ENCODE results near the gene RRAS.

Gene RRAS

DNA sequence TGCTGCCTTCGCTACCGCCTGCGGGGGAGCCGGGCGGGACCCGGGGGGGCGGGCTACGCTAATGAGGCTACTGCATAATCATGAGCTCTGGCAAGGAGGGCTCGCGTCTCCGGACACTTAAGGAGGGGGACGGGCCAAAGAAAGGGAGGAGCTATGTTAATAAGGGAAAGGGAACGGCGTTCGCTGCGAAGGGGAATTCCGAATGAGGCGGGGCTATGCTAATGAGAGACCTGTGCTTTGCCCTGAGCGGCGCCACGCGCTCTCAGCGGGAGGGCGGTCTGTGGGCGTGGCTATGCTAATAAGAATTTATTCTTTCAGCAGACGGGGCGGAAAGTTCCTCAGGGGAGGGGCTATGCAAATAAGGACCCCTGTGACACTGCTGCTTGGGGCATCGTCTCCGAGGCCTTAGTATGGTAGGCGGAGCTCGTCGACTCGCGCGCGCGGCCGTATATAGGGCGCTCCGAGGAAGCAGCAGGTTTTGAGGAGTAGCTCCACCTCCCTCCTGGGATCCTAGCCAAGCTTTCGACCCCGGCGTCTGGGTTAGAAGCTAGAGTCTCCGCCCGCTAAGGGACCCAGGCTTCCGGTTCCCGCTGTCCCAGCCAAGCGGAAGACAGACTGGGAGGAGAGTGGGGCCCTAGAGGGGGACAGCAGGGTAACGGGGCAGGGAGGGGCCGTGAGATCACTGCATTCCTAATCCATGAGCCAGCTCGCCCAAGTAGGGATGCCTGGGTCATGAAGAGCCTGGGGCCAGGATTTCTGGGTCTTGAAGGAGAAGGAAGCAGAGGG is at the start of gene RRAS:
Gene RRAS, minus strand, starts transcription at position 31 of the 786 bp plus-strand sequence. CDS start 45 bp downstream, outside the sequence.
- H3K4me1 Mint-ChIP-seq, result peaks cover 54% of the 10 kb centered on the region
- peak within 1 kb of the TSS; percentile 97 to 98 for H3K27ac Mint-ChIP-seq
- peaks cover 12% of the 10 kb centered on the region for H3K27me3 Mint-ChIP-seq
- H3K9me3 Mint-ChIP-seq, result no peaks in the 10 kb centered on the region
- peak; percentile 99 to 100 for DNase-seq
- peak; percentile 82 for ATAC-seq
- H3K4me3 Mint-ChIP-seq, result peak within 1 kb of the TSS; percentile 96 to 98

DNA sequence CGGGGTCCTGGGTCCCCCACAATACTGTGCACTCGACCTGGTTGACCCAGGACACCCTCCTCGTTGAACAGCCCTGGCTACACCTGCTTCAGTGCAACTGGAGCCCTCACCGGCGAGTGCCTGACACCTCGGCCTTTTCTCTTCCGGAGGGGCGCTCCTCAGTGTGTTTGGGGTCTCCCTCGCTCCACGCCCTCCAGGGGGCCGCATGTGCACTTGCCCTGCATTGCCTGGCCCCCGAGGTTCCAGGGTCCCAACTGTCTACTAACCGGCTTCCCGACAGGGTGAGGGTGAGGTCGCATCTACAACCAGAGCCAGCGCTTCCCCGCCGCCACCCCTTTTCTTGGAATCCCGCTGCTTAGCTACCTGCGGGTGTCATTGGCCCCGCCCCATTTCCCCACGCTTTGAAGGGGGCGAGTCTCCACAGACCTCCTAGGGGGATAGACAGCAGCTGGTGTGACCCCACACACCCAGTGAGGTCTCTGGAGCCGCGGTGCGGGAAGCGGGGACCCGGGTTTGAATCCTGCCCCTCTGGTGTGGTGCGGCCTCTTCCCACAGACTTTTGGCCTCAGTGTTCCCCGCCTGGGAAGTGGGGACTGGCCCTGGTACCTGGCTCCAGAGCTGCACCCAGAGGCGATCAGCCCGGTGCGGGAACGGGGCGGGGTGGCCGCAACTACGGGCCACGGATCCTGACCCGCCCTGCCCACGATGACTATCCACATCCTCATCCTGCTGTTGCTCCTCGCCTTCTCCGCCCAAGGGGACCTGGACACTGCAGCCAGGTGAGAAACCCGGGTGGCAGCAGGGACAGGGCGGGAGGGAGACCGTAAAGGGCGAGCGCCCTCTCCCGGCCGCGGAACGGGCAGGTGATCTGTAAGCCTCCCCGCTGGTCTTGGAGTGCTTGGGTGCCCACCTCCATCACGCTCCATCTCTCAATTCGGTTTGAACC is 49.5 kb upstream of the RRAS start, which contains the start of gene ADM5:
Gene ADM5, plus strand, starts transcription at position 462 of the 946 bp plus-strand sequence. Its CDS starts 244 bp downstream, at position 706.
- Mint-ChIP-seq H3K27ac (peak within 1 kb of the TSS in 1 of 2 donors; percentile 65), H3K27me3 (peaks cover 29% of the 10 kb centered on the region), H3K4me1 (peaks cover 63% of the 10 kb centered on the region), H3K9me3 (no peaks in the 10 kb centered on the region), H3K4me3 (peak within 1 kb of the TSS; percentile 84 to 90)
- DNase-seq (no peak), ATAC-seq (peak; percentile 52)

DNA sequence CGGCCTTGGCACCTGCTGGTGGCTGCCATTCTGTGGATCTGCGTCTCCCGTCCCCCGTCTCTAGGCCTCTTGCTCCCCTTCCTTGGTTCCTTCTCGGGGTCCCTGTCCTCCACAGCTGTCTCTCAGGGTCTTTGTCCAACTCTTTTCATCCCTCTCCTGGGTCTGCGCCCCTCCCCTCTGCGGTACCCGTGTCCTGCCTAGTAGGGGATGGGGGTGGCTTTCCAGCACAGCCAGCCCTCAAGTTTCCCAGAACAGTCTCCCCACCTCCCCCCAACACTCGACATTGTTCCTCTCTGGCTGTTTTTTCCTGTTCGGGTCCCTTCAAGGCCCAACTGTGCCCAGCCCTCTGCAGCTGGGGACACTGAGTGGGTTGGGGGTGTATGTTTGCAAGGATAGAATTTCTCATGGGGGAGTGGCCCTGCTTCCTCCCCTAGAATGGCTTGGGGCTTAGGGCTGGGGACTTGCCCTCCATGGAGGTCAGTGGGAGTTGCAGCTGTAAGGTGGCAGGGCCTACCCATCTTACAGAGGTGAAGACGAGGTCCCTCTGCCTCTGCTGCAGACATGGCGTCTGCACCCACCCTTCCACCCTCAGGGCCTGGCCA is 48.7 kb upstream of the RRAS start:
- H3K9me3 Mint-ChIP-seq, result no peaks in the 10 kb centered on the region
- H3K27ac Mint-ChIP-seq, result peak overlapping the region in 1 of 2 donors; percentile 65
- no peak for DNase-seq
- H3K4me3 Mint-ChIP-seq, result no peak overlapping the region
- peaks cover 70% of the 10 kb centered on the region for H3K4me1 Mint-ChIP-seq
- no peak for ATAC-seq
- H3K27me3 Mint-ChIP-seq, result peaks cover 29% of the 10 kb centered on the region

DNA sequence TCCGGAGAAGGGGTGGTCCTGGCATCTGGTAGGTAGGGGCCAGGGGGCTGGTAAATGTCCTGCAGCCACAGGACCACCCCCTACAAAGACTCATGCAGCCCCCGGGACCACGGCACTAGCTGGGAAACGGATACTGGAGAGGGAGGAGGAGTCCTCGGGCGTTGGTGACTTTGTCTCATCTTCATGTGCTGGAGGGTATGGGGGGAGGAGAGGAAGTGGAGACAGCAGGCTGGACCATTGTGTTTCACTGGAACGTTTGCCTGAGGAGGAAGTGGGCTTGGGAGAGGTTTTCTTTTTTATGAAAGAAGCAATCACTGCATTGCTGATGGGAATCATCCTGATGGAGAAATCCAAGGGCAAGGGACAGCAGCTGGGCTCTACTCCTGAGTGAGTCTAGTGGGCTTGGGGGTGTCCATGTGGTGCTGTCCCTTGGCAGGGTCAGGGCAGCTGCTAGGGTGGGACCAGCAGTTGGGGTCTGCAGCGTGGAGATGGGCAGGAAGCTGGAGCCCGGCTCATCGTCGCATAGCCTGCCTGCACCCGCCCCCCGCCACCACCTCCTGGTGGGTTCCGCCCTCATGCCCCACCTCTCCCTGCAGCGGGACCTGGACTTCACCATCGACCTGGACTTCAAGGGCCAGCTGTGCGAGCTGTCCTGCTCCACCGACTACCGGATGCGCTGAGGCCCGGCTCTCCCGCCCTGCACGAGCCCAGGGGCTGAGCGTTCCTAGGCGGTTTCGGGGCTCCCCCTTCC is 47.8 kb upstream of the RRAS start:
- DNase-seq (no peak), ATAC-seq (no peak)
- Mint-ChIP-seq H3K4me3 (no peak overlapping the region), H3K27ac (peak overlapping the region in 1 of 2 donors; percentile 12), H3K4me1 (peaks cover 72% of the 10 kb centered on the region), H3K27me3 (peaks cover 27% of the 10 kb centered on the region), H3K9me3 (no peaks in the 10 kb centered on the region)

DNA sequence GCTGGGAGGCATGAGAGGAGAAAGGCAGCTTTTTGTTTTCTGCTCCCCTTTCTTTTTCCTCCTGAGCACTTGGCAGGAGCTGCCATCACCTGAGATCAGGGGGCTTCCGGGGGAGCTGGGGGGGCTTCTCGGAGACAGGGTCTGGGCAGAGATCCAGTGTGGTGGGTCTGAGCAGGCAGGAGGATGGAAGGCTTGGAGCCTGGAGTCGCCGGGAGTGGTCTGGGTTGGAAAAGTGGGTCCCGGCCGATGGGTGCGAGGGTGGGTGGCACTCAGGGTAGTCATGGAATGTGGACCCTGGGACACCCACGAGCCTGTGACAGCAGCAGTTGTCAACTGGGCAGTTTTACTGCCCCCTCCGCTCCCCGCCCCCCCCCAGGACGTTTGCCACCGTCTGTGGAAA is 47.2 kb upstream of the RRAS start:
- Mint-ChIP-seq H3K27me3 (peaks cover 21% of the 10 kb centered on the region), H3K9me3 (no peaks in the 10 kb centered on the region), H3K4me3 (no peak overlapping the region), H3K27ac (no peak overlapping the region), H3K4me1 (peaks cover 71% of the 10 kb centered on the region)
- no peak for ATAC-seq
- DNase-seq, result no peak

DNA sequence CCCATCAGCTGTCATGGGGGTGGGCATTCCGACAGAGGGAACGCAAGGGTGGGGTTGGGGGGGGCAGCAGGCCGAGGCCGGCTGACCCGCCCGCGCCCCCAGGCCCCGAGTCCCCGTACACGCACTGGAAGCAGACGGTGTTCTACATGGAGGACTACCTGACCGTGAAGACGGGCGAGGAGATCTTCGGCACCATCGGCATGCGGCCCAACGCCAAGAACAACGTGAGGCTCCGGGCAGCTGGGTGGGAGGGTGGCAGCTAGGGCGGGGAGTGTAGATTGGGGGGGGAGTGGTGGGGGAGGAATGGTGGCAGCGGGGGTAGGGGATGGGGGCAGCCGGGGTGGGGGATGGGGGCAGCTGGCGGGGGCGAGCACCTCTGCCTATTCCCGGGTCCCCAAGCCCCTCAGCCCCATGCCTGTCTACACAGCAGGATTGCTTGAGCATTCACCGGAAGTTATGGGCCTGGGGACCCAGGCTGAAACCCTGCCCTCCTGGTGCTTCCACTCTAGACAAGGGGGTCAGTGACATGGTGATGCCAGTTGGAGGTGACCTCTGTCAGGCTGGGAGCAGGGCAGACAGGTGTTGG is 46.7 kb upstream of the RRAS start:
- H3K27me3 Mint-ChIP-seq, result peaks cover 17% of the 10 kb centered on the region
- H3K27ac Mint-ChIP-seq, result no peak overlapping the region
- no peak for ATAC-seq
- H3K4me1 Mint-ChIP-seq, result peaks cover 74% of the 10 kb centered on the region
- no peaks in the 10 kb centered on the region for H3K9me3 Mint-ChIP-seq
- DNase-seq, result no peak
- H3K4me3 Mint-ChIP-seq, result no peak overlapping the region

DNA sequence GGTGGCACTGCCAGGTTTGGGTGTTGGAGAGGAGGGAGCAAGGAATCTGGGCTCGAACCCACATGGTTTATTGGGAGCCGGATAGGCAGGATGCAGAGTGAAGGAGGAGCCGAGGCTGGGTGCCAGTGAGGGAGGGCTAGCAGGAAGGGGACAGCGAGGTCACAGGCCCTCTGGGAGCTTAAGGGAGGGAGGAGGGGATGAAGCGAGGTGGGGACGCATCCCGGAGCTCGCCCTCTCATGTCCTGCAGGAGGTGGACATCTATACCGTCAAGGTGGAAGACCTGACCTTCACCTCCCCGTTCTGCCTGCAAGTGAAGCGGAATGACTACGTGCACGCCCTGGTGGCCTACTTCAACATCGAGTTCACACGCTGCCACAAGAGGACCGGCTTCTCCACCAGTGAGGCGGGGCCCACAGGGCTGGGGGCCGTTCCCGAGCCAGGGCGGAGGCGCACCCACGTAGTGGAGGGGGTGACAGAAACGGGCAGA is 45.9 kb upstream of the RRAS start:
- no peak for DNase-seq
- no peak overlapping the region for H3K4me3 Mint-ChIP-seq

DNA sequence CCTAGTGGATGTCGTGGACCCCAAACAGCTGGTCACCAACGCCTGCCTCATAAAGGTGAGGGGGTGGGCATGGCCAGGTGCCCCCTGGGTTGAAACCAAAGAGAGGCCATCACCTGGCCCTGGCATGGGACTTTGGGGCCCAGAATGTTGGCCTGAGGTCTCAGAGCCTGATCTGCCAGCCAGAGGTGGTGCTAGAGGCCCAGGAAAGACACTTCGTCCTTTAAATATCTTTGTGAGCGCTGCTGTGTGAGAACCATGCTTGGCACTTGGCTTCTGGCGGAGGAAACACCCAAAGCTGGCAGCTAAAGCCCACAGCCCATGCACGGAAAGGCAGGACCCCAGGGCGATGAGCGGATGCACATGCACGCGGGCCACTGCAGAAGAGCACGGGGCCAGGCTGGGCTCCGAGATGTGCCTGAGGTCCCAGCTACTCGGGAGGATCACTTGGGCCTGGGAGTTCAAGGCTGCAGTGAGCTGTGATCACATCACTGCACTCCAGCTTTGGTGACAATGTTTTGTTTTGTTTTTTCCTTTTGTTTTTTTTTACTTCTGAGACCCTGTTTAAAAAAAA is 45.1 kb upstream of the RRAS start:
- ATAC-seq, result no peak
- peaks cover 2% of the 10 kb centered on the region for H3K27me3 Mint-ChIP-seq
- H3K4me1 Mint-ChIP-seq, result peaks cover 71% of the 10 kb centered on the region
- no peak overlapping the region for H3K27ac Mint-ChIP-seq
- no peak for DNase-seq
- no peak overlapping the region for H3K4me3 Mint-ChIP-seq
- no peaks in the 10 kb centered on the region for H3K9me3 Mint-ChIP-seq

More for the DNA sequence above, 45.9 kb upstream of the RRAS start:
- Mint-ChIP-seq H3K4me1 (peaks cover 71% of the 10 kb centered on the region), H3K9me3 (no peaks in the 10 kb centered on the region), H3K27me3 (peaks cover 10% of the 10 kb centered on the region), H3K27ac (no peak overlapping the region)
- ATAC-seq, result no peak

DNA sequence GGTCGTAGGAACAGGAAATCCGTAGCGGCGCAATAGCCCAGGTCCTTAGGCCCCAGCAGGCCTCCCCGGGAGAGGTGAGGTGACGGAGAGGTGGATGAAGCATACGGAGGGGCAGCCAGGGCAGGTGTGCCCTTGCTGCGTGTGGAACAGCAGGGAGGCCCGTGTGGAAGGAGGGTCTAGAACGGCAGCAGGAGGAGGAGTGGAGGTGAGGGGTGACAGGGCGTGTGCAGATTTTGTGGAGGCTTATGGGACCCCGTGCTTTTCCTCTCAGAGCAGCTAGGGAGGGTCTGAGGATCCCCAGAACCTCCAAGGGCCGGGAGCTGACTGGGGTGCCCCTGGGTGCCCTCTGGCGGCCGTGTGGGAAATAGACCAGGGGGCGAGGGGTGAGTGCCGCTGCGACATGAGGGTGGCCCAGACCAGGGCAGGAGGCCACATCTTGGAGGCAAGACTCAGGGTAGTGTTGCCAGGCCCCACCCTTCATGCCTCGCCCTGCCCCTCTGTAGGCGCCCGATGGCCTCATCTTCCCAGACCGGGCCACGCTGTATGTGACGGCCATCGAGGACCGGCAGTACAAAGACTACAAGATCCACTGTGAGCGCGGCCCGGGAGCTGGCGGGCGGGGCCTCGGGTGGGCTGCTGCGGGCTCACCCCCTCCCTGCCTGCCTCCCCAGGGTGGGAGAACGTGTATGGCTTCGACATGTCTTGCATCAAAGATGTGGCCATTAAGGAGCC is 44.5 kb upstream of the RRAS start:
- peaks cover 71% of the 10 kb centered on the region for H3K4me1 Mint-ChIP-seq
- peak overlapping the region in 1 of 2 donors; percentile 27 for H3K27ac Mint-ChIP-seq
- no peaks in the 10 kb centered on the region for H3K9me3 Mint-ChIP-seq
- H3K4me3 Mint-ChIP-seq, result no peak overlapping the region
- H3K27me3 Mint-ChIP-seq, result no peaks in the 10 kb centered on the region
- ATAC-seq (no peak), DNase-seq (no peak)

DNA sequence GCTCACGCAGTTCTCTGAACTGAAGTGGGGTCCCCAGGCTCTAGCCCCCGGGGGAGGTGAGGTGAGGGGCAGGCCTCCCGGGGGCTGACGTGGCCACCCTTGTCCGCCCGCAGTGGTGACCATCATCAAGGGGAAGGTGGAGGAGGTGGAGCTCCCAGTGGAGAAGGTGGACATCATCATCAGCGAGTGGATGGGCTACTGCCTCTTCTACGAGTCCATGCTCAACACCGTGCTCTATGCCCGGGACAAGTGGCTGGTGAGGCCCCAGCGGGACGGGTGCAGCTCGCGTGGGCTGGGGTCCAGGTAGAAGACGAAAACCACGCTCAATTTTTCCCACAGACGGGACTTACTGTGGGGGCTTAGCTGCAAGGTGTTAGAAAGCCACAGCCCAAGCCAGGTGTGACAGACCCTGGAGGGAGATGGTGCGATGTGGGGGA is 43.9 kb upstream of the RRAS start:
- peaks cover 71% of the 10 kb centered on the region for H3K4me1 Mint-ChIP-seq
- no peaks in the 10 kb centered on the region for H3K9me3 Mint-ChIP-seq
- no peak for DNase-seq
- H3K4me3 Mint-ChIP-seq, result no peak overlapping the region
- no peak for ATAC-seq
- peak overlapping the region in 1 of 2 donors; percentile 27 for H3K27ac Mint-ChIP-seq
- H3K27me3 Mint-ChIP-seq, result no peaks in the 10 kb centered on the region

DNA sequence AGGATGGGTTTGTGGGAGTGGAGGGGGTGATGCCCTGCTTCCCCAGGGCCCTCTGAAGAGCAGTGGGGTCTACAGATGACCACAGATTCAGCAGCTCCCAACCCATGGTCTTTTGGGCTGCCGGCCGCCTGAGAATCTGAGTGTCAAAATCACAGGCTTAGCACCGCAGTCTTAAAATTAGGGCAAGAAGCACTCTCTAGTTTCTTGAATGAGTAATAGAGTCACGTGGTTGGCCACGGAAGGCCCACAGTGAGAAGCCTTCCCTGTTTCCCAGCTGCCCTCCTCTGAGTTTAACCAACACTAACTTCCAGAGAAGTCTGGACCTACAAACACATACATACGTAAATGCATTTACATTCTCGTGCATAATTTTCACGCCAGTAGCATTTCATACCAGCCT is 42.3 kb upstream of the RRAS start:
- Mint-ChIP-seq H3K4me3 (no peak overlapping the region), H3K27ac (peak overlapping the region in 1 of 2 donors; percentile 63), H3K4me1 (peaks cover 68% of the 10 kb centered on the region), H3K9me3 (no peaks in the 10 kb centered on the region), H3K27me3 (no peaks in the 10 kb centered on the region)
- no peak for DNase-seq
- ATAC-seq, result no peak

DNA sequence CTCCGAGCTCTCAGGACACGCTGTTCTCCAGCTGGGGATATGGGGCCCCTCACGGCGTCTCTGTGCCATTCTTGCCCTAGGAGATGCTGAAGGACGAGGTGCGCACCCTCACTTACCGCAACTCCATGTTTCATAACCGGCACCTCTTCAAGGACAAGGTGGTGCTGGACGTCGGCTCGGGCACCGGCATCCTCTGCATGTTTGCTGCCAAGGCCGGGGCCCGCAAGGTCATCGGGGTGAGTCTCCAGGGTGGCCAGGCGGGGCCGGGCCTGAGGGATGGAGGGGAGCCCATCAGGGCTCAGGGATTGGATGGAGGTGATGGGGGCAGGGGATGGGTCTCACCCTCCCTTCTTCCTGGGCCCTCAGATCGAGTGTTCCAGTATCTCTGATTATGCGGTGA is 41.9 kb upstream of the RRAS start:
- H3K27ac Mint-ChIP-seq, result peak overlapping the region in 1 of 2 donors; percentile 63
- peaks cover 64% of the 10 kb centered on the region for H3K4me1 Mint-ChIP-seq
- H3K27me3 Mint-ChIP-seq, result no peaks in the 10 kb centered on the region
- ATAC-seq, result no peak
- no peak for DNase-seq
- no peak overlapping the region for H3K4me3 Mint-ChIP-seq
- no peaks in the 10 kb centered on the region for H3K9me3 Mint-ChIP-seq

DNA sequence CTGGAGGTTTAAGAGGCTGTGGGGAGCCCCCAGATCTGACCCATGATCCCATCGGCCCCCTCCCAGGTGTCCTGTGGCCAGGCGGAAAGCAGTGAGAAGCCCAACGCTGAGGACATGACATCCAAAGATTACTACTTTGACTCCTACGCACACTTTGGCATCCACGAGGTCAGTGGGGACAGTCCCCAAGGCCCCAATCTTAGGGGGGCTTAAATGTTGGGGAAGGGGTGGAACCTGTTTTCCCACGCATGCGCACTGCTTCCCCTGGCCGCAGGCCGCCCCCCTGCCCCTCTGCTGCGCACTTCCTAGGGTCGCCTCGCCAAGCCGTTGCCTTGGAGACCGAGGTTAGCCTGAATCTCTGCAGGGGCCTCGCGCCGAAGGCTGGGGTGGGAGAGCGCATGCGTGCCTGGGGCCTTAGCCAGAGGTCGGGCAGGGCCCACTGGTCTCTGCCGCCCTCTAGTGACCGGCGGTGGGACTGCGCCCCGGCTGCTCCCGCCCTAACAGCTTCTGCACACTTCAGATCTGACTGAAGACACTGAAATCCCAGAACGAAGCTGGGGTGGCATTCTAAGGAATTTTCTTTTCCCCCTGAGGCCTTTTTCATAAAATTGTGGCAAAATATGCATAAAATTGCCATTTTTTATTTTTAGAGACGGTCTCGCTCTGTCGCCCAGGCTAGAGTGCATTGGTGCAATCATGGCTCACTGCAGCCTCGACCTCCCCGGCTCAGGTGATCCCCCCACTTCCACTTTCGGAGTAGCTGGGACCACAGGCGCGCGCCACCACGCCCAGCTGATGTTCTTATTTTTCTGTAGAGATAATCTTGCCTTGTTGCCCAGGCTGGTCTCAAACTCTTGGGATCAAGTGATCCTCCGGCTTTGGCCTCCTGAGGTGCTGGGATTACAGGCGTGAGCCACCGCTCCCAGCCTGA is 40.7 kb upstream of the RRAS start:
- DNase-seq, result peak; percentile 94 to 96
- Mint-ChIP-seq H3K27ac (peak overlapping the region in 1 of 2 donors; percentile 59), H3K4me1 (peaks cover 69% of the 10 kb centered on the region), H3K9me3 (no peaks in the 10 kb centered on the region), H3K27me3 (no peaks in the 10 kb centered on the region), H3K4me3 (peak overlapping the region; percentile 76 to 78)
- peak; percentile 16 for ATAC-seq
